ENCODE measurements around the gene ST7L. TPM values are rescaled to one million over a fixed set of nuclear protein-coding genes. Genes with fewer than 3 reads are reported as not detected.

The ST7L gene
- total RNA-seq, 1 experiment from 2014 or later, result 22.1 TPM

GRCh38 chr1:112576240-112576639, 42.7 kb downstream of the ST7L start:
- no TSS peak for BruUV-seq (replicated peaks)
- Histone ChIP-seq H4K20me1 (ENCODE audit: insufficient read depth) (no peaks in the 10 kb centered on the region), H3K36me3 (ENCODE audit: low read depth) (peaks cover 18% of the 10 kb centered on the region; the same call in 1 of the 2 replicates), H3K27ac (peak overlapping the region; percentile 71), H3K9me2 (ENCODE audit: insufficient read depth) (no peaks in the 10 kb centered on the region), H3K4me2 (no peak overlapping the region), H2AFZ (no peak overlapping the region), H3F3A (ENCODE audit: insufficient read depth, low read depth) (peaks cover 8% of the 10 kb centered on the region), H3K9me3 (ENCODE audit: insufficient read depth, low read depth) (no peaks in the 10 kb centered on the region), H3K4me1 (replicated peaks; ENCODE audit: insufficient read depth) (peaks cover 14% of the 10 kb centered on the region), H3K79me2 (ENCODE audit: low read depth) (no peaks in the 10 kb centered on the region), H3K4me3 (no peak overlapping the region), H3K27me3 (ENCODE audit: insufficient read depth, low read depth) (no peaks in the 10 kb centered on the region)
- ChIA-PET CTCF (no interaction called here), POLR2A (ENCODE audit: unreplicated experiment) (interaction anchor here (0.7 kb wide), 1 partner anchor 35 kb away, joined by 3 read pairs; no protein-coding TSS in a partner anchor)
- TF ChIP-seq CTCF (conservative IDR thresholded peaks at IDR 0.05) (no peak), EZH2 (IDR thresholded peaks at IDR 0.05; ENCODE audit: low read depth) (no peak)
- DNase-seq, result no peak
- intact Hi-C loops (cut with micrococcal nuclease; ENCODE audit: unreplicated experiment), result no loop called here

GRCh38 chr1:112575154-112575804, 43.7 kb downstream of the ST7L start:
- Histone ChIP-seq H3K4me2 (peak overlapping the region; percentile 7), H3K36me3 (ENCODE audit: low read depth) (peaks cover 18% of the 10 kb centered on the region; the same call in 1 of the 2 replicates), H3K9me3 (ENCODE audit: insufficient read depth, low read depth) (no peaks in the 10 kb centered on the region), H3K4me1 (replicated peaks; ENCODE audit: insufficient read depth) (peaks cover 14% of the 10 kb centered on the region), H3K4me3 (no peak overlapping the region), H3K79me2 (ENCODE audit: low read depth) (no peaks in the 10 kb centered on the region), H3K9me2 (ENCODE audit: insufficient read depth) (no peaks in the 10 kb centered on the region), H4K20me1 (ENCODE audit: insufficient read depth) (no peaks in the 10 kb centered on the region), H3K27ac (peak overlapping the region; percentile 71), H2AFZ (peak overlapping the region; percentile 44), H3F3A (ENCODE audit: insufficient read depth, low read depth) (peaks cover 8% of the 10 kb centered on the region), H3K27me3 (ENCODE audit: insufficient read depth, low read depth) (no peaks in the 10 kb centered on the region)
- ChIA-PET POLR2A (ENCODE audit: unreplicated experiment) (interaction anchor here (0.7 kb wide), 1 partner anchor 25 kb away, joined by 3 read pairs; no protein-coding TSS in a partner anchor), CTCF (no interaction called here)
- peak; percentile 26 to 89 for DNase-seq
- no peak for TF ChIP-seq CTCF (conservative IDR thresholded peaks at IDR 0.05)
- no peak for TF ChIP-seq EZH2 (IDR thresholded peaks at IDR 0.05; ENCODE audit: low read depth)
- intact Hi-C loops (cut with micrococcal nuclease; ENCODE audit: unreplicated experiment), result no loop called here
- BruUV-seq (replicated peaks), result no TSS peak

- Histone ChIP-seq H3K9me3 (ENCODE audit: insufficient read depth, low read depth) (no peaks in the 10 kb centered on the region), H3K36me3 (ENCODE audit: low read depth) (peaks cover 11% of the 10 kb centered on the region; the same call in 1 of the 2 replicates), H3K27ac (no peak overlapping the region), H3K4me2 (no peak overlapping the region), H3K4me1 (replicated peaks; ENCODE audit: insufficient read depth) (no peaks in the 10 kb centered on the region), H3K27me3 (ENCODE audit: insufficient read depth, low read depth) (no peaks in the 10 kb centered on the region), H3K9me2 (ENCODE audit: insufficient read depth) (no peaks in the 10 kb centered on the region; the same call in 1 of the 2 replicates), H3F3A (ENCODE audit: insufficient read depth, low read depth) (peaks cover 23% of the 10 kb centered on the region), H3K4me3 (no peak overlapping the region), H3K79me2 (ENCODE audit: low read depth) (no peaks in the 10 kb centered on the region), H2AFZ (no peak overlapping the region), H4K20me1 (ENCODE audit: insufficient read depth) (no peaks in the 10 kb centered on the region)
- intact Hi-C loops (cut with micrococcal nuclease; ENCODE audit: unreplicated experiment), result no loop called here
- no TSS peak for BruUV-seq (replicated peaks)
- ChIA-PET CTCF (no interaction called here), POLR2A (ENCODE audit: unreplicated experiment) (no interaction called here)
- no peak for DNase-seq
- TF ChIP-seq CTCF (conservative IDR thresholded peaks at IDR 0.05) (no peak), EZH2 (IDR thresholded peaks at IDR 0.05; ENCODE audit: low read depth) (no peak)
Observed at GRCh38 chr1:112565800-112566199, 53.1 kb downstream of the ST7L start.
